HG02973 (cell line): ENCODE results near the gene ERFL.

Experiments used
- ATAC-seq: cut with Tn5 transposase; IDR thresholded peaks from one replicate; pipeline ENCODE4 v1.9.1; 2021; ENCODE audit warnings: moderate library complexity; ENCODE audit not compliant: unreplicated experiment

The ERFL gene

DNA sequence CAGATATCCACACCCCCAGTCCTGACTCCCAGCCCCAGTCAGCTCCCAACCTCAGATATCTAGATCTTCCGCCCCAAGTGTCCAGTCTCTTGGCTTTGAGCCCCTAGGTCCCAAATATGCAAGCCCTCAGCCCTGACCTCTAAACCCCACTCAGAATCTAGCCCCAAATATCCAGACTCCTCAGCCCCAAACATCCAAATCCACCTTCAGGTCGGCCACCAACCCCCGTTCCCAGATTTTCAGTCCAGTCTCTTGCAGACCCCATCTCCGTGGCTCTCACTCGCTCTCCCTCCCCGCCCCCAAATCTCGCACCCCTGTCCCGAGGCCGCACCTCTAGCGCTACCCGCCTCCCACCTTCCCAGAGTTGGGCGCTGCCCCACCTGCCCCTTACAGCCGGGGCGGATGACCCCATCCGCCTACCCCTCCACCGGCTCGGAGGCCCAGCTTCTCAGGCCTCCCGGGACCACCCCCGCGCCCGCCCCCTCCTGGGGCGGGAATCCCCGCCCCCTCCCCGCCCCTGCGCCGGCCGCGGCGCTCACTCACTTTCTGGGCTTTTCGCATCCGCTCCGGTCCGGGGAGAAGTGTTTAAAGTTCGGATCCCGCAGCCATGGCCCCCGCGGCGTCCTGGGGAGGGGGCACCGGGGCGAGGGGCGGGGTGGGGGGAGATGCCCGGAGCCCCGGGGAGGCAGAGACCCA is 604 bp downstream of the ERFL start:
- ATAC-seq, result no peak

DNA sequence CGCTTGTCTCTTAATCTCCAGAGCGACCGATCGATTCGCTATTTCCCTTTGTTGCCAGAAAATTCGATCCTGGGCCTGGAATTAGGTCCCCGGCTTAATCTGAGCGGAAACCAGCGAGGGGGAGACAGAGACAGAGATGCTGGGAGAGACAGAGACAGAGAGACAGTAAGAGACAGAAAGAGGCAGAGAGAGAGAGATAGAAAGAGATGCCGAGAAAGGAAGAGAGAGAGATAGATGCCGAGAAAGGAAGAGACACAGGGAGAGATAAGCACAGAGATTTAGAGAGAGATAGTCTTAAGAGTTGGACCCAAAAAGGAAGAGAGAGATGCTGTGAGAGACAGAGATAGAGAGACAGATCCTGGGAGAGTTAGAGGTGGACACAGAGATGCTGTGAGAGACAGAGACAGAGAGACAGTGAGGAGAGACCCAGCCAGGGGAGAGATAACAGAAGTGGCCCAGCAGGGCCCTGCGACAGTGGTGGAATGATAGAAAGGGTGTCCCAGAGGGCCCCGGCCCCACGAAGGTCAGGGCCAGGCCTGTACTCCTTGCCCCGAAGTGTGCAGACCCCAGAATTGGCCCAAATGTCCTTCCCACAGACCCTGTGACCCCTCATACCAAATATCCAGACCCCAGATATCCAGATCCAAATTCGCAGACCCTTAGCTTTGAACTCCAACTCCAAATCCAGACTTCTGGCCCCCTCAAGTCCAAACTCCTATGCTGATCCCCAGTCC is 1.3 kb downstream of the ERFL start:
- no peak for ATAC-seq

DNA sequence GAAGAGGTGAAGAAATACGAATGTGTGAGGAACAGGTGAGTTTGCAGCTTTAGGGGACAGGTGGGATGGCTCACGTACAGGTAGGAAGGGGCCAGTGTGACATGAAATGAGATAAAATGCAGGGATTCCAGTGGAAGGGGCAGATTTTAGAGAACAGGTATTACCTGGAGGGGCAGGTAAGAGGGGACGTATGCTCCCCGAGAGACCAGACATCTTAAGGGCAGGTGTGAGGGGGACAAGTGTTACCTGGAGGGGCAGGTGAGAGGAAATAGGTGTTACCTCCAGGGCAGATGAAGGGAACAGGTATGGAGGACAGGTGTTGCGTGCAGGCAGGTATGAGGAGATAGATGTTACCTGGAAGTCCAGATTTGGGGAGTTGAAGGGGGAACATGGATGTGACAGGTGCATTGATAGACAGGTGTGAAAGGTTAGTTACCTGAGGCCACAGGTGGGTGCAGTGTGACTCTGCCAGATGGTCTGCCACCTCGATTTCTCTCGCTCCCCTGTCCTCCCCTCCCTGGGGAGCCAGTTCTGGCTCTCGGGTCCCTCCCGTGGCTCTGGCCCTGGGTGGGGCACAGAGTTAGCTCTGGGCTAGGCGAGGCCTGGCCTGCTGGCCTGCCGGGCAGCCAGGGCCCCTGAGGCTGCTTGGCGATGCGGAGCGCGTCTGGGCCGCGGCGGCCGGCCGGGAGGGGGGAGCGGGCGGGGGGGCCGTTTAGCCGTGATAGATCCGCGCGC is 2.1 kb downstream of the ERFL start:
- no peak for ATAC-seq

DNA sequence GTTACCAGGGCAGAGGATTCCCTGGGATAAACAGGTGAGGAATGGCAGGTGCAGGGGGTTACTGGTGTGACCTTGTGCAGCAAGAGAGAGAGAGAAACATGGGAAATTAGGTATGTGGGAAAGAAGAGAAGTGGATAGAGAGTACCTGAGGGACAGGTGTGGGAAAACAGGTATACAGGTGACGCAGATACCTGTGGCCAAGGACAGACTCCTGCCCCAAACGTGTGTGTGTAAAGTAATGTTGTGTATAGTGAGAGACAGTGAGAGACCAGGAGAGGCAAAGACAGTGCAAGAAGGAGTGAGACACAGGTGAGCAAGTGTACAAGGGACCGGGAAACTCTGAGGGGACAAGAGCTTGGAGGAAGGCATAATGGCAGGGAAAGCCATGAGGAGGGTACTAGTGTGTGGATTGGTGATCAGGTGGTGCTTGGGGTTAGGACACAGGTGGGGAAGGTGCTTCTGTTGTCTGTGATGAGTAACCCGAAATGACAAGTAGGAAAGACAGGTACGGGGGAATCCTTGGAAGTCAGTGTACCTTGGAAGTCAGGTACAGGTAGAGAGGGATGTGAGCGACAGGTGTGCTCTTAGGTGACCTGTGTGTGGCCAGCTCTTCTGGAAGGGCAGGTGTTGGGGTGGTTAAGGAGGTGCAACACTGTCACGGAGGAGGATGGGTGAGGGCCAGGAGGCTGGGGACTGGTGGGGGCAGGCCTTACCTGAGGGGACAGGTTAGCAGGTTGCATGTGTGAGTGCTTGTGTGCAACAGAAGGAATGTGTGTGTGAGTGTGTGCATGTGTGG is 2.8 kb downstream of the ERFL start:
- ATAC-seq, result no peak

DNA sequence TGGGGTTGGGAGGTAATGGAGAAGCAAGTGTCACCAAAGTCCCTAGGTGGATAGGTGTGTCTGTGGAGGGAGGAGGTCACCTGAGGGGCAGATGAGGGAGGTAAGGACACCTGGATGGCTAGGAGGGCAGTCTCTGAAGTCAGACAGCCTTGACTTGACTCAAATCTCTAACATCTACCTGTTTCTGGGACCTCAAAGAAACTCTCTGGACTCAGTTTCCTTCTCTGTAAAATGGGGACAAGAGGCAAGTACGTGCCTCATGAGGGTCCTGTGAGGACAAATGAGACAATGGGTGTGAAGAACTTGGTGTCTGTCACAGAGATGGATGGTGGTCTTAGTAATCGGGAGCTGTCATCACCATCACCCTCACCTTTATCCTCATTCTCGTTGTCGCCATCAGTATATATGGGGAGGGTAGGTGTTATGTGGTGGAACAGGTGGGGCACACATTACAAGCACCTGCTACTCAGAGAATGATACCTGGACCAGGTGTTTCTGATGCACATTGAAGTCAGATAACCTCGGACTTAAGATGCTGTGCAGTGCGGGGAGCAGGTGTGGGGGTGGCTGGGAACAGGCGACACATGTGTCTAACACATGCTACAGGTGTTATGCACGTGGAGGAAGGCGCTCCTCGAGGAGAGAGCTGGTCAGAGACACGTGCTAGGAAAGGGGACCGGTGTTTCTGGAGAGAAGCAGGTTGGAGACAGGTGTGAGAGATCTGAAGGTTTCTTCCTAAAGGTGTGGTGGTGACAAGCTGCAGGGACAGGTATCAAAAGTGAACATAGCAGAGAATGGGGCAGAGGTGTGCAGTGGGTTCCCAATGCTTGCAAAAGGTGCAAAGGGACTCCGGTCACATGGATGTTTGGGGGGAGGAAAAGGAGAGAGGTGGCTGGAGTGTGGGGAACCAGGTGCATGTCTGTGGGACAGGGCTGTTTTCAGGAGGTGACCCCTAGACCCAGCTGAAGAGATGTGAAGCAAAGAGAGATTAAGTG is 3.8 kb downstream of the ERFL start:
- ATAC-seq, result no peak

DNA sequence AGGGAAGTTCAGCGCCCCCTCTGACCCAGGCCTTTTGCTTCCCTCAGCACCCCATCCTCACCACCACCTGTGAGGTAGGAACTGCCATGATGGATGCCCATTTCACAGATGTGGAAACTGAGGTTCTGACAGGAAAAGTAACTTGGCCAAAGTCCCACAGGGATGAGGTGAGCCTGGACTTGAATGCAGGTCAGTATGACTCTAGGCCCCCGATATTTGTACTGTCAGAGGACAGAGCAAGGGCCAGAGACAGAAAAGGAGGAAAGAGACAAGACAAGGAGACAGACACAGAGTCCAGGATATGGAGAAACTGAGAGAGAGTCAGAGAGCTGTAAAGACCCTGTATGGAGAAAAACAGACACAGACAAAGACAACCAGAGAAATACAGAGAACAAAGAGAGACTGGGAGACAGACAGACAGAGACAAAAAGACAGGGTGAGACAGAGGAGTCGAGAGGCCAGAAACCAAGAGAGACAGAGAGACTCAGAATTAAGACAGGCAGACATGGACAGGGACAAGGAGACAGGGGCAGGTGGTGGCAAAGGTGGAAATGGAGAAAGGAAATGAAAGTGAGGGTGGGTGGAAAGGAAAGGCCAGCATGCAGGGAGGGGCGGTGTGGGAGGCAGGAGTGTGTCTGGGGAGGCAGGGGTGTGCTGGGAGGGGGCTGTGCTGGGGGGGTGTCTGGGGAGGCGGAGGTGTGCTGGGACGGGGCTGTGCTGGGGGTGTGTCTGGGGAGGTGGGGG is 5.0 kb downstream of the ERFL start:
- no peak for ATAC-seq

DNA sequence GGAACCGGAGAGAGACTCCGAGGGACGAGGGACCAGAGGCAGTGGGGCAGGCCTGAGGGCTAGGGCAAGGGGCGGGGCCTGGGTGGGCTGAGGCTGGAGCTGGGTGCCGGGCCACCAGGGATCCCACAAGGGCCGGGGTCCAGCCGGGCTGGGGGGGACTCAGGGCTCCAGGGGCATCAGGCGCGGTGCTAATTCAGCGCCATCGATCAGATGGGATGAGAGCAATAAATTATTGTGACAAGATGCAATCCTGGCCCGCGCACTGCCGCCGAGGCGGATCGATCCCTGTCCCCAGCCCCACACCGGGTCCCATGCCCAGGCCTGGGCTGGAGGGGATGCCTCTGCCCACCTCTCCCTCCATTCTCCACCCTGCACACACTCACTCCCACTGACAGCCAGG is 5.7 kb downstream of the ERFL start:
- no peak for ATAC-seq

DNA sequence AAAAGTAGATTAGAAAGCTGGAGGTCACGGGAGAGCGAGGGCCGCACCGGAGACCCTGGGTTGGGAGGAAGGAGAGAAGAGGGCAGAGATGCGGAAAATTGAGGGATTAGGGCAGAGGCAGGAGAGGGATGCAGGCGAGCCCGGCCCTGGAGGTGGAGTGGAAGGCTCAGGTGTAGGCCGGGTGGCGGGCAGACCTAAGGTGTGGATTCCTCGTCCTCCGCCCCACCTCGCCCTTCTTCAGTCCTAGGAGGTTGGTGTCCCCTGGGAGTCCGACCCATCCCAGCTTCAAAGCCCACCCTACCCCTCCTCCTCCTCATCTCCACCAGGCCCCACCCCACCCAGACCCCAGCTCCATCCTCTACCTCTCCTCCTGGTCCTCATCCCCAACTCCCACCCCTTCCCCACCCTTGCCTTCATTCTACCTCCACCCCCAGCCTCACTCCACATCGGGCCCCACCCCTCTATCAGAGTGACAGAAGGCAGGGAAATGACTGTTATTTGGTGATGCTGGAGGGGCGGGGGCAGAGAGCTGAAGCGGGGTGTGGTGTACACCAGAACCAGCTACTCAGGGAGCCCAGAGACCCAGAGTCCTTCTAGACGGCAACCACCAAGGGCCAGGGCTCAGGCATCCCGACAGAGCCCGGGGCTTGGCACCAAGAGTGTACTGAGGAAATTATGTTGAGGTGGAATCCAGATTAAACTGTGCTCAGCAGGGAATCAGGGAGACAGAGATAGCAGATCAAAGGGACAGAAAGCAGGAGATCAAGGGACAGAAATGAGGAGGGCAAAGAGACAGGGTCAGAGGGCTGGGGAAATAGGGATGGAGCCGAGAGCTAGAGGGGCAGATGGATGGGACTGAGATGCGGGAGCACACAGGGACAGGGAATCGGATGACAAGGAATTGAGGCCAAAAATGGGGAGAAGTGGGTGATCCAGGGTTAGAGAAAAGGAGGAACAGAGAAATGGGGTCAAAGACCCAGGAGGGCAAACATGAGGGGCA is 6.4 kb downstream of the ERFL start:
- no peak for ATAC-seq

DNA sequence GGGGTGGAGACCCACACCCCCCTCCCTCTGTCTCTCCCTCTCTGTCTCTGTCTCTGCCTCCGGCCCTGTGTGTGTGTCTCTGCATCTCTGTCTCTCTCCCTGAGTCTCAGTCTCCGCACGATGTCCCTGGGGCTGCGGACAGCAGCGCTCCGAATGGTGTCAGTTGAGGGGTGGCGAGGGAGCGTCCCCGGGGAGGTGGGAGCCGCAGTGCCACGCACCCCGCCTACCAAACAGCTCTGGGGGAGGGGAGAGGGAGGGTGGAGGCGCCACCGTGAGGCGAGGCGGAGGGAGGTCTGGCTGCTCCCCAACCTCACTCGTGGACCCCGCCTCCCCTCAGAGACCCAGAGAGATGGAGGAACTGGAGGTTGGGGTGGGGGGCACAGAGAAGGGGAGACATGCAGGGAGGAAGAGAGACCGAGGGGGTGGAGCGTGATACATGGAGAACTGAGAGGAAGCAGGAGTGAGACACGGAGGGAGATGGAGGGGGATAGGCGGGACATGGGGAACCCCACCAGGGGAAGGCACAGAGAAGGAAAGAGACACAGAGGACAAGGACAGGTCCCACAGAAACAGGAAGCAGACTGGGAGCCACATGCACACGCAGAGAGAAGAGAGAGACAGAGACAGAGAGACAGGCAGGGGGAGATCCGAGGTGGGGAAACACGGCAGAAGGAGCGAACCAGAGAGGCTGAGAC is 7.2 kb downstream of the ERFL start:
- ATAC-seq, result no peak

DNA sequence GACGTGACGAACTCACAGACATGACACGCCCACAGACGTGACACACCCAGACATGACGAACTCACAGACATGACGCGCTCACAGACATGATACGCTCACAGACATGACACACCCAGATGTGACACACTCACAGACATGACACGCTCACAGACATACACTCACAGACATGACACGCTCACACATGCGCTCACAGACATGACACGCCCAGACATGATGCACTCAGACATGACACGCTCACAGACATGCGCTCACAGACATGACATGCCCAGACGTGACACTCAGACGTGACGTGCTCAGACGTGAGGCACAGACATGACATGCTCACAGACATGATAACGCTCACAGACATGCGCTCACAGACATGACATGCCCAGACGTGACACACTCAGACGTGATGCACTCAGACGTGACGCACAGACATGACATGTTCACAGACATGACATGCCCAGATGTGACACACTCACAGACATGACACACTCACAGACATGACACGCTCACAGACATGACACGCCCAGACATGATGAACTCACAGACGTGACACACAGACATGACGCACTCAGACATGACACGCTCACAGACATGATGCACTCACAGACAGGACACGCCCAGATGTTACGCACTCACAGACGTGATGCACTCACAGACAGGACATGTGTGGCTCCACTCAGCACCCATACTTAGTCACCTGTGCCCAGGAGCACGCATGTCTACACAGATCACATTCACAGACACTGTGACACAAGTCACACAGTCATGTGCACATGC is 8.1 kb downstream of the ERFL start:
- ATAC-seq, result no peak

DNA sequence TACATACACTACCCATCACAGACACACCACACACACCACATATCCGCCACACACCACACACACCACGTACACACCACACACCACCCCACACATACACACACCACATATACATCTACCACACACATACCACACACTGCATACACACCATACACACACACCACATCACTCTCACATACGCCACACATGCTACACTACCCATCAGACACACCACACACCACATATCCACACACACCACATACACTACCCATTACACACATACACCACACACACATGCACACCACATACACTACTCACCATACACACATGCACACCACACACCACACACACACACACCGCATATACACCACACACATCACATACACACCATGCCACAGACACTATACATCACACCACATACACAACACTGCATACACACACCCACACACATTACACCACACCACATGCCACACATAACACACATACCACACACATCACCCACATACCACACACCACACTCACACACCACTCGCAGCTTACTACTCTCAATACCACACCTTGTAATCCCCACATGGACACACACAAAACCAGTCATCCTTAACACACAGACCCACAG is 9.5 kb downstream of the ERFL start:
- ATAC-seq, result no peak

DNA sequence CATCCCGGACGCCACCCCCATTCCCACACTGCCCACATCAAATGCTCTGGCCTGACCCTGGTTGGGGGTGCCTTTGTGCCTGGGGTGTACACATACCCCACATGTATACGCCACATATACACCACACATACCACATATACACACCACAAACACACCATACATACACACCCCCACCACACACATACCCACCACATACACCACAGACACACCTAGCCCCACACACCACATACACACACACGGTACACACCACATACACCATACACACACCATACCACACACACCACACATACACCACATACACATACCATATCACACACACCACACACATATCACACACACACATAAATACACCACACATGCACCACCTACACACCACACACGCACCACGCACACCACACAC is 10.2 kb downstream of the ERFL start:
- ATAC-seq, result no peak

DNA sequence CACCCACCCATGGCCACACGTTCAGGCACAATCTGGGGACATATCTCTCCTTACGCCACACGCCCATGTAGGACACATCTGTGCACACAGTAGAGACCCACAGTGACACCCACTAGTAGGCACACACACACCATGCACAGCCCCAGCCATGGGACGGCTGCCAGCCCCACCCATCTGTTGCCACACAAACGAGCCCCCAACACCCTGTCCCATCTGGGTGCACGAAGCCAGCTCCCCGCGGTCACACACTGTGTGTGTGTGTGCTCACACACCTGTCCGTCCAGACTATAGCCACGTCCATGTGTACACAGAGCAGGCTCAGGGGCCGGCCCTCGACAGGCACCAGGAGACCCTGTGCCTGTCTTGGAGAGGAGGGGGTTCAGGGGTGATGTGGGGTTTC is 10.6 kb downstream of the ERFL start:
- ATAC-seq, result no peak

DNA sequence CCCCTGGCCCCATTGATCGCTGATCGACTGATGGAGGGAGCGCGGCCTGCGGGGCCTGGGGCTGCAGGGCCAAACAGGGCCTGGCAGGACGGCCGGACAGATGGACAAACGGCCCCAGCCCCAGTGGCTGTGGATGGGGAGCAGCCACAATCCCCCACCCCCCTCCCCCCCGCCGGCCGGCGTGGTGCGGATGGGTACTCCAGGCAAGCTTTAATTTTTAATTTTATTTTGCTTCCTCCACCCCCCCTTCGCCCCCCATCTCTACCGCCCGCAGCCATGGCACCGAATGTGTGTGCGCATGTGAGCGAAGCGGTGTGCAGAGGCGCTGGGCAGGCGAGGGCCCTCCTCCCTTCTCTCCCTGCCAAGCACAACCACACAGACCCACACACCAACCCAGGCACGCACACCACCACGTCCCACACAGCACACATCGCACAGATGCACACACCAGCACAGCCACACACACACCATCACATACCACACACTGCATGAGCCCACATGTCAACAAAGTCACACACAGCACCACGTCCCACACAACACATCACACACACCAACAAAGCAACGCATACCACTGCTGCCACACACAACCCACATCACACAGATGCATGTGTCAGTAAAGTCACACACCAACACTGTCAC is 12.4 kb downstream of the ERFL start:
- ATAC-seq, result no peak

DNA sequence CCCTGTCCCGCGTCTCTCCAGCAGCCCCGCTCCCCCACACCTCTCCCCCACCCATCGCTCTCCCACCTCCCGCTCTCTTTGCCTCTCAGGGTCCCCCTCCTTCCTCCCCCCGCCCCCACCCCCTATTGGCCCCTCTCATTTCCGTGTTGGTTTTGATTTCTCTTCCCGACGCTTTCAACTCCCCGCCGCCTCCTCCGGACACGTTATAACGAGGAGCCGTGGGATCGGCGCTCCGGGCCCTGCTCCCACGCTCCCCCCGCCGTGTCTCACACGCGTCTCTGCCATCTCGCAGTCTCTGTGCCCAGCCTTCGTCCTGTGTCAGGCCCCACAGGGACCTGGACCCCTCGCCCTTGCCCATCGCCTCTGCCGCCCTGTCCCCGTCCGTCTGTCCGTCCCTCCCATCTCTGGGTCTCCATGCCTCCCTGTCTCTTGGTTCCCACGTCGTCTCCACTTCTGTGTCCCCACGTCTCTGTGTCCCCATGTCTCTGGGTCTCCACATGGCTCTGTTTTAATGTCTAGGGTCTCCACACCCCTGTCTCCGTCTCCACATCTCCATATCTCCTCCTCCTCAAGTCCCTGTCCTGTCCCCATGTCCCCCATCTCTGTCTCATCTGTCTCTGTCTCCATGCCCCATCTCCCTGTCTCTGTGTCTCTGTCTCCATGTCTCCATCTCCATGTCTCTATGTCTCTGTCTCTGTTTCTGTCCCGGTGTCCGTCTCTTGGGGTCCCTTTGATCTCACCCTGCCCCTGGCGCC is 13.1 kb downstream of the ERFL start:
- ATAC-seq, result no peak
